HTR-8/SVneo (cell line): Measurements from ENCODE around the gene ZSWIM6.

Source experiments
- DNase-seq: peaks from one replicate; pipeline ENCODE4 v3.0.0; 2011; ENCODE audit warnings: low spot score, mixed read lengths; ENCODE audit not compliant: insufficient read length
- FAIRE-seq: peaks from 2 replicates; lab custom pipeline; 2011; peaks lifted over from hg19 to GRCh38; lab: Jason Lieb, UNC

Gene ZSWIM6

GRCh38 chr5:61330341-61330844 is 1.7 kb upstream of the ZSWIM6 start:
- DNase-seq = no peak
- peak; percentile 9 for FAIRE-seq

- FAIRE-seq (peak; percentile 86), DNase-seq (no peak)
These were observed 1.1 kb upstream of the ZSWIM6 start for GRCh38 chr5:61330845-61331406.

GRCh38 chr5:61332358-61332749 is 296 bp downstream of the ZSWIM6 start:
- no peak for FAIRE-seq
- no peak for DNase-seq

GRCh38 chr5:61332851-61333320 is 828 bp downstream of the ZSWIM6 start:
- no peak for DNase-seq
- FAIRE-seq = no peak

GRCh38 chr5:61333321-61333953 is 1.4 kb downstream of the ZSWIM6 start:
- no peak for DNase-seq
- FAIRE-seq = no peak

GRCh38 chr5:61333954-61334867 is 2.2 kb downstream of the ZSWIM6 start:
- DNase-seq (no peak), FAIRE-seq (no peak)

GRCh38 chr5:61334868-61335615 is 3.0 kb downstream of the ZSWIM6 start:
- FAIRE-seq (no peak), DNase-seq (no peak)

- DNase-seq (no peak), FAIRE-seq (no peak)
These were observed 7.7 kb downstream of the ZSWIM6 start for GRCh38 chr5:61339764-61340163.

- DNase-seq (no peak), FAIRE-seq (no peak)
These were observed 8.8 kb downstream of the ZSWIM6 start for GRCh38 chr5:61340775-61341361.

GRCh38 chr5:61342071-61342501 is 10.0 kb downstream of the ZSWIM6 start:
- DNase-seq (no peak), FAIRE-seq (no peak)

GRCh38 chr5:61344187-61344944 is 12.3 kb downstream of the ZSWIM6 start:
- FAIRE-seq = no peak

GRCh38 chr5:61346511-61346910 is 14.5 kb downstream of the ZSWIM6 start:
- DNase-seq (no peak), FAIRE-seq (no peak)

More at GRCh38 chr5:61344187-61344944, 12.3 kb downstream of the ZSWIM6 start:
- DNase-seq = no peak

GRCh38 chr5:61347080-61347479 is 15.0 kb downstream of the ZSWIM6 start:
- DNase-seq = no peak
- no peak for FAIRE-seq

GRCh38 chr5:61348447-61348846 is 16.4 kb downstream of the ZSWIM6 start:
- no peak for FAIRE-seq

GRCh38 chr5:61349935-61350334 is 17.9 kb downstream of the ZSWIM6 start:
- no peak for FAIRE-seq

More at GRCh38 chr5:61348447-61348846, 16.4 kb downstream of the ZSWIM6 start:
- no peak for DNase-seq

GRCh38 chr5:61350535-61350934 is 18.5 kb downstream of the ZSWIM6 start:
- no peak for DNase-seq
- FAIRE-seq = no peak

More at GRCh38 chr5:61349935-61350334, 17.9 kb downstream of the ZSWIM6 start:
- DNase-seq = no peak

GRCh38 chr5:61351733-61352132 is 19.7 kb downstream of the ZSWIM6 start:
- DNase-seq (no peak), FAIRE-seq (no peak)

- no peak for FAIRE-seq
- no peak for DNase-seq
These were observed 20.1 kb downstream of the ZSWIM6 start for GRCh38 chr5:61352180-61352579.

GRCh38 chr5:61352612-61353156 is 20.6 kb downstream of the ZSWIM6 start:
- no peak for DNase-seq
- FAIRE-seq = no peak
